Islet of Langerhans (tissue), 1 donor: ENCODE data around the gene RAET1L.
"Not testable (repeated sequence)": the region's sequence is repeated elsewhere in the genome, so short reads cannot be mapped to it uniquely, and the experiment has no call there.

ENCODE experiments used
- FAIRE-seq: peaks from one replicate; lab custom pipeline; 2011; peaks lifted over from hg19 to GRCh38; lab: Jason Lieb, UNC

Gene RAET1L

GRCh38 chr6:150025201-150025917 lies at the start of gene RAET1L:
Gene RAET1L, minus strand, starts transcription at chr6:150025532. Its CDS starts 61 bp downstream, at chr6:150025471.
- no peak for FAIRE-seq

GRCh38 chr6:150075034-150075421 lies 49.7 kb upstream of the RAET1L start:
- no peak for FAIRE-seq

DNA sequence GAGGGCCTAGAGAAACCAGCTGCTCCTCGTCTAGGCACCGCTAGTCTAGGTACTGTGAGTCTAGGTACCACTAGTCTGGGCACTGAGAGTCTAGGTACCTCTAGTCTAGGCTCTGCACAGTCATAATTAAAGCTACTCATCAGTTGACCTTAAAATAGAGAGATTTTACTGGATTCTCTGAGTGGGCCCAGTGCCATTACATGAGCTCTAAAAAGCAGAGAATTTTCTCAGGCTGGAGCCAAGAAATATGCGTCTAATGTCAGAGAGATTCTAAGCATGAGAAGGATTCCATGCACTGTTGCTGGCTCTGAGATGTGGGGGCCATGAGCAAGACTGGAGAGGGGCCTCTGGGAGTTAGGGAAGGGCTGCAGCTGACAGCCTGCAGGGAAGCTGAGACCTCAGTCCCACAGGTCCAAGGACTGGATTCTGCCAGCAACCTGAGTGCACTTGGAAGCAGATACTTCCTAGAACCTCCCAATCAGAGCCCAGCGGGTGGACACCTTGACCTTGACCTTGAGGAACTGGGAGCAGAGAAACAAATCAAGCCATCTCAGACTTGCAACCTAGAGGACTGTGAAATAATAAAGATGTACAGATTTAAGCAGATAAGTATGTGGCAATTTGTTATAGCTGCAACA lies 49.2 kb upstream of the RAET1L start:
- FAIRE-seq = not testable (repeated sequence)

GRCh38 chr6:150072201-150072600 lies 46.9 kb upstream of the RAET1L start:
- FAIRE-seq = no peak

GRCh38 chr6:150070236-150070818 lies 45.0 kb upstream of the RAET1L start:
- no peak for FAIRE-seq

DNA sequence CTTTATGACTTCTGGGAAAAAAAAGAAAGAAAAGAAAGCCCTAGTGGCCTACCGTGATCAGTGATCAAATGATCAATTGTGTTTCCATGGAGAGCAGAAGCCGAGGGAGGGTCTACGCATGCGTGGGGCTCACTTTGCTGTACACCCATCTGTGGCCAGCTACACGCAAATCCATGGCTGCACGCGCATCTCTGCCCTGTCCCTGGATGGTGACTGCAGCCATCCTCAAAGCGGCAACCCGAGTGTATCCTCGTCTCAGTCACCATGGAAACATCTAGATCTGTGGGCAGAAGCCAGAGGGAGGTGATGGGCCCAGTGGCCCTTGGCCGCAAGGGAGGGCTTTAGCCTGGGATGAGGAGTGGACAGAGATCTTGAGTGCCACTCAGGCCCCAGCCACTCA lies 44.4 kb upstream of the RAET1L start:
- FAIRE-seq = no peak

DNA sequence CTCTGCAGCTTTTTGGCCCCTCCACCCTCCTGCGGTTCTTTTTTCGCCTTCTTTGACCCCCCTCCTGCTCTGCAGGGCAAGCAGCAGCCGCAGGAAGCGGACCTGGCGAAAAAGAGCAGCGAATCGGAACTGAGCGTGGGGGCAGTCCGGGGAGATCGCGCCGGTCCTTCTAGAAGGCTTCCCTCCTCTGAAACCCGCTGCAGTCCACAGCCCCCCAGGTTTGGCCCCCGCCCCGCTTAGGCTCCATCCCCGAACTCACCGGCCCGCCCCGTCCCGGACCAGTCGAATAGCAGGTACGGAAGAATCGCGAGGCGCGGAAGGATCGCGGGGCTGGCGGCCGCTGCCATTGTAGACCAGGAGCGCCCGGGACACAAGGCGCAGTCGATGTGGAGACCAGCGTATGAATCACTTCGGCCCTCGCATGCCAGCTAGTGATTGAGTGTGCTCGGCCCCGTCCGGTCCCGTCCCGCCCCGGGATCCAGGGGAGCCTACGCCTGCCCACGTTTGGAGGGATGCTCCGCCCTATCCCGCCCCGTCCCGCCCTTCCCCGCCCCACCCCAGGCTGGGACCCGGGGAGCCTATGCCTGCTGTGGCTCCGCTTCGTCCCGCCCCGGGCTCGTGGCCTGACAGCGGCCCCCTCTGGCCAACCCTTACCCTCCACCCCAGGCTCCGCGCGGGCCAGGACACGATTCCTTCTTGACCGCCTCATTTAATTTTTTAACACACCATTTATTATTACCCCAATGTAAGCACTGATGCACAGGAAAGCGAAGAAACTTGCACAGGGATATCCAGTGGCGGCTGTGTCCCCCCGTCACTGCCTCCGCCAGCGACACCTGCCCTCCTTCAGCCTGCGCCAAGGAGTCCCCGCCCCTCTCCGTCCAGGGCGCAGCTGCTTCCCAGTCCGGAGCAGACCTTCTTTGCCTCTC lies 43.7 kb upstream of the RAET1L start, which contains the start of gene ULBP3:
Gene ULBP3, minus strand, starts transcription at position 402 of the 929 bp plus-strand sequence. Its CDS starts 55 bp downstream, at position 347.
- FAIRE-seq = no peak

GRCh38 chr6:150068151-150068550 lies 42.8 kb upstream of the RAET1L start:
- no peak for FAIRE-seq

GRCh38 chr6:150065083-150065482 lies 39.8 kb upstream of the RAET1L start:
- no peak for FAIRE-seq

DNA sequence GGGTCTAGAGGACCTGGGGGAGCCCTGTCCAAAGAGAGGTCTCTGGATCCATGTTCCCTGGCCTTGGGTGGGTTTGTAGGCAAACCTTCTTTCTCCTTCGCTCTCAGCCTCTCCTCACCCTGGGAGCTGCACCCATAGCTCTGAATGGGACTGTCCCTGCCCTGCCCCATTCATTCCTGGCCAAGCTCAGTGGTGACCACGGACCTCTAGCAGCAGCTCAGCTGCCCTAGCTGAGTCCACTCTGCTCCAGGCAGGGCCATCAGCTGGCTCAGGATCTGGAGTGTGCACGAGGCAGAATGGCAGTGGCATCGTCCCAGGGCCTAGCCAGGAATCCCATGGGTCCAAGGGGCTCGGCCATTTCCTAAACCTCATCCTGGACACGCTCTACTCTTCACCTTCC lies 38.3 kb upstream of the RAET1L start:
- no peak for FAIRE-seq

- FAIRE-seq = not testable (repeated sequence)
Observed at GRCh38 chr6:150059973-150060372, 34.6 kb upstream of the RAET1L start.

- FAIRE-seq = no peak
Observed at GRCh38 chr6:150058986-150059385, 33.7 kb upstream of the RAET1L start.

- no peak for FAIRE-seq
Observed at GRCh38 chr6:150058231-150058792, 33.0 kb upstream of the RAET1L start.

DNA sequence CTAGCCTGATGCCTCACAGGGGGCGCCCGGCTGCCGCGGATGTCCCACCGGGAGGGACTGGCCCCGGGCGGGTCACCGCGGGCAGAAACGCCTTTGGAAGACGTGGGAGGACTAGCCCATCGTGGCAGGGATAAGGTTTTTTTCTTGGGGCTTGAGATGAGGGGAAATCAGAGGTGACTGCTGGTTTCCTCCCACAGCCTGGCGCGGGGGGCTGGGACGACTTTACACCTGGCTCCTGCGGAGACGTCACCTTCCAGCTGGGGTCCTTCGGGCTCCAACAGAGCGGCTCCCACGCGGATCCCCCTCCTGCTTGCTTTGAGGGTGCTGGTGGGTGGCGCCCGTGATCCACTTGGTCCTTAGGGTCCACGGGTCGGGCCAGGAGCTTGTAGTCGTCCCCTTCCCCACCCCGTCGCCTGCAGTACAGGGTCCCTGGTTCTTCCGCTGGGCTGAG lies 32.2 kb upstream of the RAET1L start:
- FAIRE-seq = no peak

DNA sequence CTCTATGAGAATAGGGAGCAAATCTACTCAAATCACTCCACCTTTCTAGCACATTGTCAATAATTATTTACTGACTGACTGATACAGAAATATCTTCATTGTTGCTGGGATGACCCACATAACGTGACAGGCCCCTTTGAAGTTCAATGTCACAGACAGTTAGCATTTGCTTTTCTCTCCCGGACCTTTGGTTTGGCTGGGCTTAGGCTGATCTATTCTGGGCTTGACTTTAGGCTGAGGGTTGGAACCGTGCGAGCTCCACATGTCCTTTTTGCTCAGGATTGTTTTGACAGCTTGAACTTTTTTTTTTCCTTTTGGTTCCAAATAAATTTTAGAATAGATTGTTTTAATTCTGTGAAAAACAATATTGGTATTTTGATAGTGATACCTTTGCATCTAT lies 31.6 kb upstream of the RAET1L start:
- FAIRE-seq = no peak

DNA sequence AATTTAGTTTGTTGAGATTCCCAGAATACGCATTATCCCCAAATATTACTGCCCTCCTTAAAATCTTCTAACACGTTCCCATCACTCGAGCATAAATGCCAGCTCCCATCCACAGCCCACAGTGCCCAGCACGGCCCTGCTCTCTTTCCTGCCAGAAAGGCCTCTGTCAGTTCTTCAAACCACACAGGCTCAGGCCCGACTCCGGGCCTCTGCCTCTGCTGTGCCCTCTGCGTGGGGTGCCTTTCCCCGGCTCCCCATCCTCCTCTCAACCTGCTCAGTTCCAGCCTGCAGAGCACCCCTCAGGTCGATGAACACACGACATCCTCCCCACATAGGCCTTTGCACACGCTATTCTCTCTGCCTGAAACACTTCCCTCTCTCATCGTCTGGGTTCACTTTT lies 30.8 kb upstream of the RAET1L start:
- FAIRE-seq = no peak

DNA sequence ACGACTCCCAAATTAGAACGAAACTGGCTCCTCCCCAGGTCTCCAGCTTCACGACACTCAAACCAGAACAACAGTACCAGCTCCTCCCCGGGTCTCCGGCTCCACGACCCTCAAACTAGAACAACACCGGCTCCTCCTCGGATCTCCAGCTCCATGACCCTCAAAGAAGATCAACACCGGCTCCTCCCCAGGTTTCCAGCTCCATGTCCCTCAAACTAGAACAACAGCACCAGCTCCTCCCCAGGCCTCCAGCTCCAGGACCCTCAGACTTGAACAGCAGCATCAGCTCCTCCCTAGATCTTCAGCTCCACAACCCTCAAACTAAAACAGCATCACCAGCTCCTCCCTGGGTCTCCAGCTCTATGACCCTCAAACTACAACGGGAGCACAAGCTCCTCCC lies 29.8 kb upstream of the RAET1L start:
- no peak for FAIRE-seq

GRCh38 chr6:150053450-150053849 lies 28.1 kb upstream of the RAET1L start:
- FAIRE-seq = no peak

DNA sequence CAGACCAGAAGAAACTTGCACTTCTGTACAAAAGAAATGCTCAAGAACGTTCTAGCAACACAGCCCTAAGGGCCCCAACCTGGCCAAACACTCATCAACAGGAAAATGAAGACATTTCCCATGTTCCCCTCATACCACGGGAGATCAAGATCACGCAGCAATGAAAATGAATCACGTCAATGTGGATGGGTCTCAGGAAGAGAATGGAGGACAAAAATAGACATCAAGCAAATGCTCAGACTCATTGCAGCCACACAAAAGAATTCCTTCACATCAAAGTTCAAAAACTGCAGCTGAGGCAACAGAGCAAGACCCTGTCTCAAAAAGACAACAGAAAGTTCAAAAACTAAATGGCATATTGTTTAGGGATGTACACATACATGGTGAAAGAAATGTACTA lies 25.5 kb upstream of the RAET1L start:
- no peak for FAIRE-seq

DNA sequence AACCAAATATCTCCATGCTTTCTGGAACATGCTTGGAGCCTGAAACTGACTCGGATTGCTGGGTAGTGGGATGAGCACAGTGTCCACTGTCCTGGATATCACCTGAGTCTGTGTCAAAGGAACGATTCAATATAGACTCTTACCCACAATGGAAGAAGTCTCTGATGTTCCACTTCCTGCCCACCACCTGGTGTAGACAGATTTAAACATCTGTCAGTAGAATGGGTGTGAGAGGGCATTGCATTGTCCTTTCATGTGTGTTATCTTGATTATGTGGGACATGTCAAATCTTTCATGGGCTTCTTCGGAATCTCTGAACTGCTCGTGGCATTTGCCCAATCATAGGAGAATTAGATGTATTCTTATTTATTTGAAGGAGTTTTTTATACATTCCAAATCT lies 22.8 kb upstream of the RAET1L start:
- no peak for FAIRE-seq

DNA sequence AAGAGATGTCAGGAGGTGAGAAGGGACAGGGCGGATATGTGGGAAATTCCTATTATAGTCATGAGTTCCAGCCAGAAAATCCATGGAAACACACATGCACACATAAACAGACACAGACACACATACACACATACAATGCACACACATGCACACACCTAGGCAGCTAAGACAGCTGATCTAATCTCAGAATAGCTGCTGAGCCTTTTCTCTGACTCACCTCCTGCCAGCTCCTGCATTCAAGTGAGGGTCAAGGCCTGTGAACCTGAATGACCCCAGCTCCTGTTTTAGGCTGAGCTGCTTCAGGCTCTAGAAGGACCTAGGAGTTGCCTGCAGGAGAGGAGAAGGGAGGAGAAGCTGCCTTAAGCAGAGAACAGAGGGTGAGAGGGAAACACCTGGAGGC lies 21.6 kb upstream of the RAET1L start:
- FAIRE-seq = no peak

DNA sequence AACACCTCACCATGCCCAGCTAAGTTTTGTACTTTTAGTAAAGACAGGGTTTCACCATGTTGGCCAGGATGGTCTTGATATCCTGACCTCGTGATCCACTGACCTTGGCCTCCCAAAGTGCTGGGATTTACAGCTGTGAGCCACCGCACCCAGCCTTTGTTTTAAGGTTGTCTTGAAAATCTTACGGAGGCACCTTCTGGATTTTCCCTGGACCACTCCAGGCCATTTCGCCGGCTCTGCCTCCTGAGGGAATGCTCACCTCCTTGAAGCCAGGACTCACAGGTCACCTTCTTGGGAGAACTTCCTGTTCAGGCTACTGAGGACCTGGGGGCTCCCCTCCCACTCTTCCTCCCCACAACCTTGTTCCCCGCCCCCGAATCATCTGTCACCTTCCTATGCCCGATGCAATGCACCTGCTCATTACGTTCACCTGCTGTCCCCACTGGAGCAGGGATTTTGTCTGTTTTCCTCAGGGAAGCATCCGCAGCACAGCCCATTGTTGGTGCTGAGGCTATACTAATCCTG lies 19.4 kb upstream of the RAET1L start:
- FAIRE-seq = no peak
